Adrenal gland (tissue), 5 donors: ENCODE results near the gene RBMS1.

Experiments used
- CTCF ChIP-seq, 6 experiments: fragments of 450-650 bp in 4 of 6; fragments of 200-600 bp in 2 of 6; sonication (generic) in 1 of 6; IDR thresholded peaks; 1 replicate in 5 of 6; 2 replicates in 1 of 6; pipeline versions ENCODE4 v1.5.1 to v1.8.0; 2016 to 2021; ENCODE audit warnings: antibody characterized with exemption in 6 of 6, mild to moderate bottlenecking in 2 of 6, moderate library complexity in 1 of 6
- POLR2A ChIP-seq, 2 donors: fragments of 450-650 bp; IDR thresholded peaks; one replicate each; pipeline ENCODE4 v1.6.1; 2017; ENCODE audit warnings: antibody characterized with exemption in 2 of 2, mild to moderate bottlenecking in 2 of 2, moderate library complexity in 1 of 2
- donor health status: DM: no; HTN: no; CAD: no.

DNA sequence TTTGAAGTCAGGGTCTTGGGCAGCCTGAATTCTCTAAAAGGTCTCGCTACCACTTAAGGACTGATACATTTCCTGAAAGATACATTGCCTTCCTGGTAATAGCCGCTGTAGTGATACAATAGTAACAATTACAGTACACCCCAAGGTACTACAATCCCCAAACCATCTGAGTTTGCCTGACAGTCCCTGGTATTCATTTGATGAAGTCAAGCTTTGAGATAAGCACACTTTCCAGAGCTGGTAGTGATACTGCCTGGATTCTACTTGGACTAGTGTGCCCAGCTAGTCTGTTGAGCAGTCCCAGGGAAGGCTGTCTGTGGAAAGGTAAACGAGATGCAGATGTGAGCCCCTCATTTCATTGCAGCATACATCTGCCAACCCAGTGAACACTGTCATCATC, 269.1 kb downstream of the RBMS1 start:
- no peak for TF ChIP-seq CTCF (IDR thresholded peaks at IDR 0.05)
- TF ChIP-seq POLR2A (IDR thresholded peaks at IDR 0.05): no peak
